LNCAP (cell line): ENCODE data around the gene DKKL1.

Experiments used
- TF ChIP-seq, protein P1 (sequence below): fragments of 450-650 bp; IDR thresholded peaks from 2 replicates; pipeline ENCODE4 v1.5.1; 2017; ENCODE audit warnings: mild to moderate bottlenecking

Gene DKKL1

DNA sequence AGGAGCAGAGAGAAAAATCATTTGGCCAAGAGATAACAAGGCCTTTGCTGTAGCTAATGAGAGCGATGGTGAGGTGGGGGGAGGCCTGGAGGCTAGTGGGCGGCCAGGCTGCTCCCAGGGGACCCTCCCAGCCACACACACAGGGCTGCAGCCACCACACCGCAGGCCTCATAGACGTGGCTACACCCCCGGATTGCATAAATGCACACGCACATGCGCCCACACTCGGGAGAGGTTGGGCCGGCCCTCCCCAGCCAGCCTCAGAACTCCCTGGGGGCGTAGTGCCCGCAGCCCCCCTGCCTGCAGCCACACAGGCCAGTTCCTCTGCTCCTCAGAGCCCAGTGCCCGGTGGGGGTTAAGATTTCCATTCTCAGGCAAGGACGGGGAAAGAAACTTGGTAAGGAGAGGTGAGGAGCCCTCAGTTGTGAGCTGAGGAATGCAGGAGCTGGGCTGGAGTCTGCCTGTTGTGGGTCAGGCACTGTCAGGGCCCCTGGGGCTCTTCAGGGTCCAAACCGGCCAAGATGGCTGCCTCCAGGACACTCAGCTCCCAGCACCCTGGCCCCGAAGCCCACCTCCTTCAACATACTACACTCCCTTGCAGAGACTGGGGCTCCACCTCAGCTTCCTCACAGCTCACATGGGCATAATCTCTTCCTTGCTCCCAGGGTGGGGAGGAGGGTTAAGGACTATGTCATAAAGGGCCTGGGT, 51.6 kb downstream of the DKKL1 start:
- TF ChIP-seq, protein P1, sequence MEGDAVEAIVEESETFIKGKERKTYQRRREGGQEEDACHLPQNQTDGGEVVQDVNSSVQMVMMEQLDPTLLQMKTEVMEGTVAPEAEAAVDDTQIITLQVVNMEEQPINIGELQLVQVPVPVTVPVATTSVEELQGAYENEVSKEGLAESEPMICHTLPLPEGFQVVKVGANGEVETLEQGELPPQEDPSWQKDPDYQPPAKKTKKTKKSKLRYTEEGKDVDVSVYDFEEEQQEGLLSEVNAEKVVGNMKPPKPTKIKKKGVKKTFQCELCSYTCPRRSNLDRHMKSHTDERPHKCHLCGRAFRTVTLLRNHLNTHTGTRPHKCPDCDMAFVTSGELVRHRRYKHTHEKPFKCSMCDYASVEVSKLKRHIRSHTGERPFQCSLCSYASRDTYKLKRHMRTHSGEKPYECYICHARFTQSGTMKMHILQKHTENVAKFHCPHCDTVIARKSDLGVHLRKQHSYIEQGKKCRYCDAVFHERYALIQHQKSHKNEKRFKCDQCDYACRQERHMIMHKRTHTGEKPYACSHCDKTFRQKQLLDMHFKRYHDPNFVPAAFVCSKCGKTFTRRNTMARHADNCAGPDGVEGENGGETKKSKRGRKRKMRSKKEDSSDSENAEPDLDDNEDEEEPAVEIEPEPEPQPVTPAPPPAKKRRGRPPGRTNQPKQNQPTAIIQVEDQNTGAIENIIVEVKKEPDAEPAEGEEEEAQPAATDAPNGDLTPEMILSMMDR, result no peak

- TF ChIP-seq, protein P1, result no peak
These were observed 52.1 kb downstream of the DKKL1 start for GRCh38 chr19:49415810-49416200.

- TF ChIP-seq, protein P1, result no peak
These were observed 53.4 kb downstream of the DKKL1 start for GRCh38 chr19:49417088-49417487.

- TF ChIP-seq, protein P1, result no peak
These were observed 54.8 kb downstream of the DKKL1 start for GRCh38 chr19:49418511-49418910.

- TF ChIP-seq, protein P1, result no peak
These were observed 55.5 kb downstream of the DKKL1 start for GRCh38 chr19:49419173-49419572.

- TF ChIP-seq, protein P1, result no peak
These were observed 56.5 kb downstream of the DKKL1 start for GRCh38 chr19:49420227-49420626.

GRCh38 chr19:49421039-49421877, 57.6 kb downstream of the DKKL1 start:
- TF ChIP-seq, protein P1, result no peak
